Renal cortex interstitium (tissue), 11 donors: ENCODE results near the gene ALG12. TPM values are rescaled to one million over a fixed set of nuclear protein-coding genes. Genes with fewer than 3 reads are reported as not detected.

Source experiments
- DNase-seq, 11 donors: peaks; one replicate each; pipeline ENCODE4 v3.0.0-alpha.2; 2013; ENCODE audit warnings: low read depth in 9 of 11, low spot score in 4 of 11; ENCODE audit errors: extremely low read depth in 1 of 11
- polyA plus RNA-seq, 3 donors: library from polyadenylated mRNA; unstranded; fragments of 120-200 nt; gene quantifications; one replicate each; pipeline ENCODE4 v1.2.1, GENCODE V29; 2013; ENCODE audit not compliant: insufficient read length in 3 of 3

Gene ALG12
- polyA plus RNA-seq, 3 donors, result 23.4 to 38.3 (median 33.4) TPM

DNA sequence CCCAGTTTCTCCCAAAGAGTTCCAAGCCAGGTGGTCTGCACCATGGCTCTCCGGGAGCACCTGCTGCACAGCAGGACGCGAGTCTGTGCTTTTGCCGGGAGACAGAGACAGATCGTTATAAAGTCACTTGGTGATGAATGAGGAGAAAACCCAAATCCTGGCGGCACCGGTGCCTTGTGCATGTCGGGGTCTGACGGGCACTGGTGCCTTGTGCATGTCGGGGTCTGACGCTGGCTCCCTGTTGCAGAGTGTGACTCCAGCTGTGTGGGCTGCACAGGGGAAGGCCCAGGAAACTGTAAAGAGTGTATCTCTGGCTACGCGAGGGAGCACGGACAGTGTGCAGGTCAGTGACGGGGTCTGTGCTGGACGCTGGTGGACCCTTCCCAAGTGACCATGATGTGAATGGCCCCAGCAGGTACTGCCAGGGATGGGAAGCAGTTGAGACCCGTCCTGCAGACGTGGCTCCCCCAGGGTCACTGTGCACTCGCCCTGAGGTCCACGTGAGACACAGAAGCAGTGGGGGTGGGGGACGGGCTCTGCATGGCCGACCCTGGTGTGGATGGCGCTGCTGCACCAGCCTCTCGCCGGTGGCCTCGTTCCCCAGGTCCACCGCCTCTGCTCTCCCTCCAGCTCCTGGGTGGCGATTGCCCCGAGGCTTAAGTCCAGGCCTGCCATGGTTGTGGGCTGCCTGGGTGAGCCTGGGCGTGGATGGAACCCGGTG, 6.0 kb upstream of the ALG12 start:
- DNase-seq, result no peak

DNA sequence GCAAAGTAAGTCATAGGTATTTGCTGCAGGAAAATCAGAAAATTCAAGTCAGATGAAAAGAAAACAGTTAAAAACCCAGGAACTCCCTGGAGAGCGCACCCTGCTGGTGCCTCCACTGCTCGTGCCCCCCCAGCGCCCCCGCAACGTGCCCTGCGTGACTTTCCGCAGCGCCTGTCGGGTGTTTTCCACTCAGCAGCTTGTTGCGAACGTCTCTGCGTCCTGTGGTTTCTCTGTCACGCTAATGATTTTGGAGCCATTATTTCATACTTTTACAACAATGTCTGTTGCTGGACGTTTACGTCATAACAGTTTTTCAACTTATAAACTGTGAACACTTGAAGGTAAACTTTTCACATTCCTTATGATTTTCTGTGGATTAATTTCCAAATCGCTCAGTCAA, 5.2 kb upstream of the ALG12 start:
- no peak for DNase-seq

DNA sequence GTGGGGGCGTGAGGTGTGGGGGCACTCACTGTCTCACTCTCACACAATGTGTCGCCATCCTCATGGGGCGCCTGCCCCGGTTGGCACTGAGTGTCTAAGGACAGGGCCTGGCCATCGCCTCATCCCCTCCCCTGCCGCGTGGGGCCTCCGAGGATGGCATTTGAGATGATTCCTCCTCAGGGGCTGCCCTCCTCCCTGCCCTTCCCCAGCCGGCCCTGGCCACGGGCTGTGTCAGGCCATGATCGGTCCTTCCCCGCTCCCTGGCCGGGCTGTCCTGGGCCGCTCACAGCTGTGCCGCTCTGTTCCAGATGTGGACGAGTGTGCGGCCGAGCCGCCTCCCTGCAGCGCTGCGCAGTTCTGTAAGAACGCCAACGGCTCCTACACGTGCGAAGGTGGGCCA, 4.7 kb upstream of the ALG12 start:
- DNase-seq, result no peak

DNA sequence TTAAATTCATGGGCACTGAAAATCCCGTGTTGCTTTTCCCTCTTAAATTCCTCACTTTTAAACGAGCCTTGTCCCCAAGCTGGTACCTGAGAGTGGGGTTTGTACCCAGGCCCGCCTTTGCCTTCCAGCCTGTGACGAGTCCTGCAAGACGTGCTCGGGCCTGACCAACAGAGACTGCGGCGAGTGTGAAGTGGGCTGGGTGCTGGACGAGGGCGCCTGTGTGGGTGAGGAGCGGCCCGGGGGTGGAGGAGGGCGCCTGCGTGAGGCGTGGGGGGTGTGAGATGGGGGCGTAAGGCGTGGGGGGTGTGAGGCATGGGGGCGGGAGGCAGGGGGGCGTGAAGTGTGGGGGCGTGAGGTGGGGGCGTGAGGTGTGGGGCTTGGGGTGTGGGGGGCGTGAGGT, 4.2 kb upstream of the ALG12 start:
- no peak for DNase-seq

DNA sequence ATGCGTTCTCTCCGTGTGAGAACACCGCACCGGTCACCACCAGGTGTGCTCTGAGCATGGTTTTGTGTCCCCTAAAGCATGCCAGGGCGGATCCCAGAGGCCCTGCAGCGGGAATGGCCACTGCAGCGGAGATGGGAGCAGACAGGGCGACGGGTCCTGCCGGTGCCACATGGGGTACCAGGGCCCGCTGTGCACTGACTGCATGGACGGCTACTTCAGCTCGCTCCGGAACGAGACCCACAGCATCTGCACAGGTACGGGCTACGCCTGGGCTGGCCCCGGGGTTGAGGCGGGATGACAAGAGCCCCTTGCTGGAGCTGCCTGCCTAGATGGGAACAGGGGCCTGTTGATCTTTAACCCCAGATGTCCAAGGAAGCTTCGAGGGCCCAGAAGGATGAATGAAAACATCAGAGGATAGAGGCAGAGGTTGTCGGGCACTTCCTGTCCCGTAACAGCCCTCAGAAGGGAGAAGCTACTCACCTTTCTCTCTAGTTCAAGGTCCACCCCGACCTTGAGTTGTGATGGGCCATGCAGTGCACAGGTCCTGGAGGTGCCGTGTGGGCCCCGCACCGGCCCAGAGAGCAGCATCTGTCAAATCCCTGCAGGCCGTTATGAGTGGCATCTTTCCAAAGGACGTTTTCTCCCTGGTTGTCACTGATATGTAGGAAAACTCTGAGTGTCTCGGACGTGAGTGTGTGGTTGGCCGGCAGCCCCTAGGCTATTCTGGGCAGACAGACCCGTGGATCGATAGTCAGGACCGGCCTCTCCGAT, 3.5 kb upstream of the ALG12 start:
- DNase-seq, result no peak

DNA sequence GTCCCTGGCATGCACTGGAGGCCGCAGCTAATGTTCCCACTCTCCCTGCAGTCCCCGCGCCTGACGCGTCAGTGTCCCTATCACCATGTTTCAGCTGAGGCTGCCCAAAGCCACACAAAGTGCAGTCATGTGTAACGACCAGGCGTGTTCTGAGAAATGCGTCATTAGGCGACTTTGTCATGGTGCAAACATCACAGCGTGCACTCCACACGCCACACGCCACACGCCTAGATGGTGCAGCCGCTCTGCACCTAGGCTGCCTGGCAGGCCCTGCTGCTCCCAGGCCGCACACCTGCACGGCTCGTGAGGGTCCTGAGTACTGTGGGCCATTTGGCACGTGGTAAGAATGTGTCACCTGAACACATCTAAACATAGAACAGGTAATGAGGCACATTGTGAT, 2.6 kb upstream of the ALG12 start:
- DNase-seq, result no peak

DNA sequence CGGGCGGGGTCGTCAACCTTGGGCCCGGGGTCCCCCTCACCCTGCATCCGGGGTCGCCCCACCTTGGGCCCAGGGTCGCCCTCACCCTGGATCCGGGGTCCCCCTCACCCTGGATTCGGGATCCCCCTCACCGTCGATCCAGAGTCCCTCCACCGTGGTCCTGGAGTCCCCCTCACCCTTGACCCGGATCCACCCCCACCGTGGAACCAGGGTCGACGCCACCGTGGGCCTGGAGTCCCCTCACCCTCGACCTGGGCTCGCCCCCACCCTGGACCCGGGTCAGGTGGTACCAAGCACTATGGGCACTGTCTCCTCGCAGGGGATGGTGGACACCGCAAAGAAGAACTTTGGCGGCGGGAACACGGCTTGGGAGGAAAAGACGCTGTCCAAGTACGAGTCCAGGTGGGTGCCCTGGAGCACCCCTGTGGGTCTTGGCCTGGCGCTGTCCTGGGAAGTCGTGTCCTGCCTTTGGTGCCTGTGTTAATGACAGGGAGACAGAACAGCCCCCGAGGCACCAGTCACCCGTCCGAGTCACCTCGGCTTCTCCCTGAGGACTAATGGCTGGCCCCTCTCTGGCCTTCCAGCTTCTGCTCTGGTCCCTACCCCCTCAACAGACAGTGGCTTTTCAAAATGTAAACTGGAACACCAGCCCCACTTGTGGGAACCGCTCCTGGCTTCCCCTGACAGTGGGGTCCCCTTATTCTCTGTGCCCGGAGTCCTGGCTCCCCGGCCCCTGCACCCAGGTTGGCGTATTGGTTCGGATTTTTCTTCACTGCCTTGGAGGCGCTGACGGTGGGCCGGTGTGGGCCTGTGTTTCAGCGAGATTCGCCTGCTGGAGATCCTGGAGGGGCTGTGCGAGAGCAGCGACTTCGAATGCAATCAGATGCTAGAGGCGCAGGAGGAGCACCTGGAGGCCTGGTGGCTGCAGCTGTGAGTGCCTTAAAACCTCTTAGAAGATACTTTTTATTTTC, 958 bp upstream of the ALG12 start:
- no peak for DNase-seq

DNA sequence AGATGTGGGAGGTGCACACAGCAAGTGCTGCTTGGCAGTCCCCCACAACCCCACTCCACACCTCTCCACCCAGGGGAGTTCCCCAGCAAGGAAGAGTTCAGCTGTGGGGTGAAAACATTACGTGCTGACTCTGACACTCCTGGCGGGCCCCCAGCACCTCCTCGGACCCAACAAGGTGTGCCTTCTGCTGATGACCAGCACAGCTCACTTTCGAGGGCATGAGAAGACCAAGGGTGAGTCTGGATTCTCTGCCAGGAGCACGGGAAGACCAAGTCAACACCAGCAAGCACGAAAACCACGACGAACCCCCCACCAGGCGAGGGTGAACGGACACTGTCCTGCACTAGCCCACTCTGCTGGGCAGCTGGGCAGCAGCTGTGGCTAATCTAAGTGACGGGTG, 1.4 kb downstream of the ALG12 start:
- DNase-seq, result no peak

DNA sequence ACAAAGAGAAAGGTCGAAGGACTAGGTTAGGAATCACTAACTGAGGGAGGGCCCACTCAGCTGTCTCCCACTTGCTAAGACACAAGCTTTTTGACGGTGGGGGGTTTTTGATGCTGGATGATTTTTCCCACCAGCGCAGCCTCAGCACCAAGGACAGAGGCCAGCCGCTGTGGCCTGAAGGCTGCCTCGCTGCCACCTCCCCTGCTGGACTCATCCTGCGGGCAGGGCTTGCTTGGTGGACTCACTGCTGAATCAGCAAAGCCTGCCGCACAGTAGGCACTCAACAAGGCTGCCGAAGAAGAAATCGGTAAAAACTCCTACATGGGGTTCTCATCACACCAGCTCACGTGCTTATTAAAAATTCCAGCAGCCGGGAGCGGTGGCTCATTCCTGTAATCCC, 2.6 kb downstream of the ALG12 start:
- DNase-seq, result no peak

DNA sequence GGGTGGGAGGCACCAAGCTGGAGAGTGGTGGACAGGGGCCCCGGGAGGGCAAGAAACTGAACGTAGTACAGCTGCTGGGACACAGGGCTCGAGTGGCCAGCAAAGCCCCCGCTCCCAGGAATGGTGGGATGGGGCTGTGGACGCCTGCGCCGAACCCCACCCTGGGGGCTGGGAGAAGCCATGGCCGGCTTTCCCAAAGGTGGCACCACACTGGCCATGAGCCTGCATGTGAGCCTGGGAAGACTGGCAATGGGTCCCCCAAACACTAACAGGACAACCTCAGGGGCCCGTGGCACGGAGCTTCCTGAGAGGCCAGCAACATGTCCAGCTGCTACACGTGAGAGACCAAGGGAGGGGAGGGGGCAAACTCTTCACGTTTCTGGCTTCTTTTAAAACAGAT, 4.0 kb downstream of the ALG12 start:
- no peak for DNase-seq

DNA sequence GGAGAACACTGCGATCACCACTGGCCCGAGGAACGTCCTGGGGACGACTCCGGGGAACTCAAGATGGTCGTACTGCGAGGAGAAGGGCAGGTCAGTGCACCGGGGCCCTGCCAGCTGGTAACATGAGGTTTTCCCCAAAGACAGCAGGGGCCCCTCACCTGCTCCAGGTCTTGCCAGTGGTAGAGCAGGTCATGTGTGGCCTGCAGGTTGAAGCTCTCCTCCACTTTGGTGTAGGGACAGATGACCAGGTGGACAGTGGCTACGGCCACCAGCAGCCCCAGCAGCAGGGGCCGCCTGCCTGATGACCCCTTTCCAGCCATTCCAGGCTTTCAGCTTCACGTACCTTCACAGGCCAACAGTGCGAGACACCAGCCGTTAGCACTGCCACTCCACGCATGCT, 4.8 kb downstream of the ALG12 start:
- DNase-seq, result no peak

DNA sequence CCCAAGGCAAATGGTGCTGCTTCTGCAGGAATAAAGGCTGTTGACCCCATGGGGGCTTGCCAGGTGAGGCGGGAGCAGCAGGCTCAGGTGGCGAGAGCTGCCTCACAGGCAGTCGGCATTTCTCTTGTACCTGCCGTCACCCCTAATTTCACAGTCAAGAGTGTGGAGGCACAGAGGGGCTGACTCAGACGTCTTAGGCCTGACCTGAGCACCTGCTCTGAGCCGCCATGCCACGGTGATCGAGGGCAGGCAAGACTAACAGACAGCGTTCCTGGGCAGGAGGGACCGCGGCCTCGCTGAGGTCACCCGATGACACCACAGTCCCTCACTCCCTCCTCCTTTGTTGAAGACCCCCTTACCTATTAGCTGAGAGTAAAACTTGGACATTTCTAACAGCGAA, 5.2 kb downstream of the ALG12 start:
- no peak for DNase-seq

DNA sequence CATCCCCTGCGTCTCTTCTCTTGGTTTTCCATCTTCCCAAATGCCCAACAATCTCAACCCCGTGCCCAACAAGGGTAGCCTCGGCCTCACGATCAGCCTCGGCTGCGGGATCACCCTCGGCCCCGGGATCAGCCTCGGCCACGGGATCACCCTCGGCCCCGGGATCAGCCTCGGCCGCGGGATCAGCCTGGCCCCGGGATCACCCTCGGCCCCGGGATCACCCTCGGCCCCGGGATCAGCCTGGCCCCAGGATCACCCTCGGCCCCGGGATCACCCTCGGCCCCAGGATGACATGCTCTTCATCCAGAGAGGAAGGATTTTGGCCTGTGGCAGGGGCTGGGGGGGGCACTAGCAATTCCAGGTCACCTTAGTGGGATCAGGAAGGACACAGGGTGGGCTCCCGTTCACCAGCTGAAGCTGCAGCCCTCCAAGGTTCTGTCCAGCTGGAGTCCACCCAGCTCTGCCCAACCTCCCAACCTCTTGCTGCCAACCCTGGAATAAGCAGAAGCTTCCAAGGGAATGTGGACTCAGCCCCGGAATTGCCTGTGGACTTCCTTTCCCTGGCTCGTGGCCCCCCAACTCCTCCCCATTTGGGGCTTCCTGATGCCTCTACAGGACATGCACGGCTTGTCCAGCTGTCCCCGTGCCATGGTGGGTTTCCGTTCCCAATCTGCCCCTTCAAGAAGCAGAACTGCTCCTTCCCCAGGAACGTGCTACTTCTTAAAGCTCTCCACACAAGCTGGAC, 6.2 kb downstream of the ALG12 start:
- DNase-seq, result no peak

DNA sequence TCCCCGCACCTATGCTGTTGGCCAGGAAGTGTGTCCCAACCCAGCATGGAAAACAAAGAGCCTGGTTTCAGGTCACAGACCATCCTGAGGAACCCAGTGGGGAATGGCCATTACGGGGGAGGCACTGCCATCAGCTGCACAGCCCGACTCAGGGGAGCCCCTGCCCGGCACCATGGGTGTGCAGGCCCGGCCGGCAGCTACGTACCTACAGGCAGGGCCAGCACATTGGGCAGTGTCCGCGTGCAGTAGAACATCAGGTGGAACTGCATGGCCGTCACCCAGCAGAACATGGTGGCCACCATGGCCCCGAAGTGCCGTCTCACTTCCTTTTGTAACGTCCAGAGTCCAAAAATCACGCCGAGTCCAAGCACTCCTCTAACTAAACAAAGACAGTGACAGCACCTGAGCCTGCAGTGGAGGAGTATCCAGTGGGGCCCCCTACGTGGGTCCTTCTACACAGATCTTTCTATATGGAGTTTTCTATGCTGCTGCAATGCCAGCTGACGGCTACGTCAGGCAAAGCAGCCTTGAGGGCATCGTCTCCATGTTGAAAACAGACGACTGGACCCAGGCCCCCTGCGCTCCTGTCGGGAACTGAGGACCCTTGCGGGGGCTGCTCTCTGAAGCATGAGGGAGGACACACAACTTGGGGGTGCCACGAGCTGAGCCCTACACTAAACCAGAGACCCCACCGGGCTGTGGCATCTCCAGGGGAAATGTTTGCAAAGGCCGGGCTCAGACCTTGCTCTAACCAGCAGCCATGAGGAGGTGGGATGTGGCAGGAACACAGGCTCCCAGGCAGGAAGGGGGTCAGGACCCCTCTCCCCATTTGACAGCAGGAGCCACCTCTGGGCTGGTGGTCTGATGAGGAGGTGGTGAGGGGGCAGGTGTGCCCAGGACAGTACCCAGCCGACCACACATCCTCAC, 7.7 kb downstream of the ALG12 start:
- no peak for DNase-seq

DNA sequence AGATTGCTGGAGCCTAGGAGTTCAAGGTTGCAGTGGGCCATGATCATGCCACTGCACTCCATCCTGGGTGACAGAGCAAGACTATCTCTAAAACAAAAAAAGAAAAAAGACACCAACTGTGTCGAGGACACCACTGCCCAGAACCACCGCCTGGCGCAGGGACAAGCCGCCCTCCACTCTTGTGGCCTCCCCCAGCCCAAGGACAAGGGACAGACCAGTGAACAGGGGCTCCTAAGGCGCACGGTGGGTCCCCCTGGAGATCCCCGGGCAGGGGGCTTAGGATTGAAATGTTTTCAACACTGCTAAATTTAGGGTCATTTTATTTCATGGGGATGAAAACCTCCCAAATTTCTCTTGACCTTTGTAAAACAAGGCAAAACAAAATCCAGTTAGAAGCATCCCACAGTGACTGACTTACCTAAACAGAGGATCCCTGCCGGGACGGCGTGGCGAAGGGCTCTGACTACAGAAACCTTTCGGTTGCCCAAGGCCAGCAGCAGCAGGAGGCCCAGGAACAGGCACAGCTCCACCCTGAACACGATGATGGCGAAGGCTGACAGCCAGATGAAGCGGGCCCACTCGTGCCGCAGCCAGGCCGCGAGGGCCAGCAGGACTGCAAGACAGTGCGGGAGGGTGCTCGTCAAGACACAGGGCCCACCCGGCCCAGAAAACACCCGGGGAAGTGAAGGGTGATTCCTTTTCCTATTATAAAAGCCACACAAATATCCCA, 8.6 kb downstream of the ALG12 start:
- DNase-seq, result no peak

DNA sequence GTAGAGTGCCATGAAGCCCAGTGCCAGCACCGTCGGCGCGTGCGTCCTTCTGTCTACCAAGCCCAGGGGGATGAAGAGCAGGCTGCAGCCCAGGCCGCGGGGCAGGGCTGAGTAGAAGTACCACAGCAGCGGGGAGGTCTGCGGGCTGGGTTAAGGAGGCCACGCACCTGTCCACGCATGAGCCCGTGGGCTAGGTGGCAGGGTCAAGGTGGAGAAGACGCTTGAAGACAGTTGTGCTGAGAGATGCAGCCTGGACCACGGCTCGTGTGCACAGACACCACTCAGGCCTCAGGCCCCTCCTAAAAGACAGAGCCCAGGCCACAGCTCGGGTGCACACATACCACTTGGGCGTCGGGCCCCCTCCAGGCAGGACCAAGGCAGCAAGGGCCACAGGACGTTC, 10.4 kb downstream of the ALG12 start:
- no peak for DNase-seq

DNA sequence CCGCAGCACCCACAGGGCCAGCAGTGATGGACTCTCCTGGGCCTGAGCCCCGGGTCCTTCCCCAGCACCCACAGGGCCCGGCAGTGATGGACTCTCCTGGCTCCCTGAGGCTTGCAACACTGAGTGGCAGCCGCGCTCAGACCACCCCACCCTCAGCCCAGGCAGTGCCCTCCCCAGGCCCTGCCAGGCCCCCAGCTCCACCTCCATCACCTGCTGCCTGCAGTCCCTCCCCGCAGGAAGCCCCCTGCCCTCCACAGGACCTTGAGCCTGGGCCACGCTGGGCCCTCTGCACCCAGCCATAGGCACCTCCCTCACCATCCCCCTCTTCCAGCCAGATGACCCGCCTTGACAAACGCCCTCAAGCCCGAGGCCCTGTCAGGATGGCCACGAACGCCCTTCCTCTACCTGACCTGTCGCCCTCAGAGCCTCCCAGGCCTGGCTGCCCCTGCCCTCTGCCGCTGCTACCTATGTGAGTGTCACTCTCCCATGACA, 11.4 kb downstream of the ALG12 start:
- DNase-seq, result no peak
